Smooth muscle cell (in vitro differentiated cells): Measurements from ENCODE around the gene MTCH1. TPM values are rescaled to one million over a fixed set of nuclear protein-coding genes. Genes with fewer than 3 reads are reported as not detected.

Experiments used
- DNase-seq: peaks from one replicate; lab custom pipeline; 2025; ENCODE audit not compliant: unreplicated experiment; lab: John Stamatoyannopoulos, UW
- H2AFZ ChIP-seq: fragments of 200-600 bp; sonication (generic); 2 replicates; pipeline ENCODE4 v1.6.0; 2016; ENCODE audit warnings: antibody characterized with exemption, low read depth, mild to moderate bottlenecking
- H3F3A ChIP-seq: fragments of 200-600 bp; sonication (generic); 2 replicates; pipeline ENCODE4 v1.6.0; 2017; ENCODE audit warnings: antibody characterized with exemption, low read depth
- H3K27ac ChIP-seq: fragments of 200-600 bp; sonication (generic); 2 replicates; pipeline ENCODE4 v1.5.1; 2016; ENCODE audit warnings: low read depth, mild to moderate bottlenecking
- H3K27me3 ChIP-seq: fragments of 200-600 bp; sonication (generic); 2 replicates; pipeline ENCODE4 v1.6.1; 2016; ENCODE audit warnings: low read depth, mild to moderate bottlenecking
- H3K36me3 ChIP-seq: fragments of 200-600 bp; sonication (generic); 2 replicates; pipeline ENCODE4 v1.5.1; 2016; ENCODE audit warnings: low read depth
- H3K4me1 ChIP-seq: fragments of 200-600 bp; sonication (generic); 2 replicates; pipeline ENCODE4 v1.5.1; 2016; ENCODE audit warnings: low read depth
- H3K4me2 ChIP-seq: fragments of 200-600 bp; sonication (generic); 2 replicates; pipeline ENCODE4 v1.6.0; 2016; ENCODE audit warnings: mild to moderate bottlenecking
- H3K4me3 ChIP-seq: fragments of 200-600 bp; sonication (generic); 2 replicates; pipeline ENCODE4 v1.5.1; 2016; ENCODE audit warnings: mild to moderate bottlenecking
- H3K79me2 ChIP-seq: fragments of 200-600 bp; sonication (generic); 2 replicates; pipeline ENCODE4 v1.6.0; 2016; ENCODE audit warnings: low read depth, mild to moderate bottlenecking
- H3K9ac ChIP-seq: fragments of 200-600 bp; sonication (generic); 2 replicates; pipeline ENCODE4 v1.6.0; 2016; ENCODE audit warnings: low read depth
- H3K9me3 ChIP-seq: fragments of 200-600 bp; sonication (generic); replicated peaks from 2 replicates; pipeline ENCODE4 v1.5.1; 2016; ENCODE audit warnings: low read depth
- H4K20me1 ChIP-seq: fragments of 200-600 bp; sonication (generic); 2 replicates; pipeline ENCODE4 v1.6.0; 2016; ENCODE audit warnings: low read depth
- CTCF ChIP-seq: fragments of 200-600 bp; sonication (generic); IDR thresholded peaks from 2 replicates; pipeline ENCODE4 v1.5.1; 2017; ENCODE audit warnings: borderline replicate concordance, mild to moderate bottlenecking, antibody characterized with exemption; ENCODE audit not compliant: insufficient read depth, poor library complexity, severe bottlenecking
- WGBS: methylation state at CpG from one replicate; pipeline ENCODE4 v1.1.7; 2016; ENCODE audit warnings: low lambda C conversion rate; 5-methylcytosine and 5-hydroxymethylcytosine counted together
- polyA plus RNA-seq: library from polyadenylated mRNA; unstranded; fragments of >200 nt; fragmentation: Nextera tagmentation; extraction: Ambion mirVana; gene quantifications from 2 replicates; pipeline ENCODE4 v1.2.1, GENCODE V29; 2016
- total RNA-seq: library from RNA; depleted of rRNA; stranded (reverse); fragments of >200 nt; gene quantifications from 2 replicates; pipeline ENCODE4 v1.2.3, GENCODE V29; 2014

Gene MTCH1
- total and polyA plus RNA-seq, 2 experiments from 2014 or later = 200 to 517 TPM

- no peaks in the 10 kb centered on the region for H3K36me3 ChIP-seq
- no peak overlapping the region for H3K4me3 ChIP-seq
- H3K9me3 ChIP-seq = no peaks in the 10 kb centered on the region
- no peak overlapping the region for H3K4me2 ChIP-seq
- no peak overlapping the region for H3K9ac ChIP-seq
- no peak overlapping the region for H3K27ac ChIP-seq
- 83% methylated on average over 9 of the region's 9 CpGs for WGBS
- H3K4me1 ChIP-seq = no peaks in the 10 kb centered on the region
- no peak overlapping the region for H2AFZ ChIP-seq
- no peak for DNase-seq
- no peak for TF ChIP-seq CTCF
- no peaks in the 10 kb centered on the region for H3K79me2 ChIP-seq
- H4K20me1 ChIP-seq = no peaks in the 10 kb centered on the region
- no peaks in the 10 kb centered on the region for H3K27me3 ChIP-seq
- no peaks in the 10 kb centered on the region for H3F3A ChIP-seq
Measured at GRCh38 chr6:36957773-36958271, 28.2 kb downstream of the MTCH1 start.

DNA sequence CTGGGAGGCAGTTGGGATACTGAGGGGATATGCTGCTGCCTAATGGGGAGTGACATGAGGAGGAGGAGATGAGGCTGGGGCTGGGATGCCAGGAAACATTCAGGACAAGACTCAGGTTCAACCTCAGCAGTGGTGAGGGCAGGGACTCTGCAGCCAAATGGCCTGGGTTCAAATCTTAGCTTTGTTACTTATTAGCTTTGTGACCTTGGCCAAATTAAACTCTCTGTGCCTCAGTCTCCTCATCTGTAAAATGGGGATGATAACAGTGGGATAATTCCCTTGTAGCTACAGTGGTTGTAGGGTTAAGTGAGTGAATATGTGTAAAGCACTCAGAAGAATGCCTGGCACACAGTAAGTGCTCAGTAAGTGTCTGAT is 29.6 kb downstream of the MTCH1 start:
- Histone ChIP-seq H3K4me3 (no peak overlapping the region), H3K27me3 (no peaks in the 10 kb centered on the region), H3K36me3 (no peaks in the 10 kb centered on the region), H3K9me3 (no peaks in the 10 kb centered on the region), H4K20me1 (no peaks in the 10 kb centered on the region), H3F3A (no peaks in the 10 kb centered on the region), H3K4me2 (no peak overlapping the region), H2AFZ (no peak overlapping the region), H3K79me2 (no peaks in the 10 kb centered on the region), H3K4me1 (no peaks in the 10 kb centered on the region), H3K9ac (no peak overlapping the region), H3K27ac (no peak overlapping the region)
- TF ChIP-seq CTCF = no peak
- DNase-seq = no peak

DNA sequence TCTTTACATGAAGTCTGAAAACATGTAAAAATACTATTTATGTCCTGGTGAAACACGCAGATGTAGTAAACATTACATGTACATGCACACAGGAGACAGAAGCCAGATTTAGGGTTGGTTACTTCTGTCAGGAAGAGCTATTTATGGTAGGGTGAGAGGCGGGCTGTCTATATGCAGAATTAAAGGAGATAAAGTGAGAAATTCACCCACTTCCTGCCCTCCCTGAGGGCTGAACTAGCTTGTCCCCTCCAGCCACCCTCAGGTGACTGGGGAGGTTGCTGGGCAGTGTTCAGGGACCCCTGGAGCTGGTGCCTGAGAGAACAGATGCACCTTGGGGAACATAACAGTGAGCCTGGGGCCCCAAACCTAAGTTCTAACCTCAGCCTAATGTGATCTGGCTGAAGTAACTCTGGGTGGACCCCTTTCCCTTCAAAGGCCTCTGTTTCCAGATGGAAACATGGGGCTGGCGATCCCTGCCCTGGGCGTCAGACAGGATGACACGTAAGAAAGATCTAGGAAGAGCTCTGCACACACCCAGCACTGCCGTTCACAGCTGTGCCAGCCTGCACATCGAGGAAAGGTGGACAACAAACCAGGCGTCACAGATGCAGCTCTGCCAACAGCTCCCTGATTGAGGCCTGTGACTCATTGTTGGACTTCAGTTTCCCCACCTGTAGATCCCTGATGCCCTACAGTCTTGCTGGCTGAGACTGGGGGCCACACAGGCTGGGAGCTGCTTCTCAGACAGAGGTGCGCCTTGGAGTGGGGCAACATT is 30.1 kb downstream of the MTCH1 start:
- H3K27me3 ChIP-seq = no peaks in the 10 kb centered on the region
- no peaks in the 10 kb centered on the region for H3K36me3 ChIP-seq
- no peaks in the 10 kb centered on the region for H4K20me1 ChIP-seq
- H3F3A ChIP-seq = no peaks in the 10 kb centered on the region
- no peak overlapping the region for H3K27ac ChIP-seq
- WGBS = 78% methylated on average over 9 of the region's 9 CpGs
- no peaks in the 10 kb centered on the region for H3K79me2 ChIP-seq
- no peak for TF ChIP-seq CTCF
- no peak overlapping the region for H3K9ac ChIP-seq
- H3K4me1 ChIP-seq = no peaks in the 10 kb centered on the region
- H3K9me3 ChIP-seq = no peaks in the 10 kb centered on the region
- H3K4me2 ChIP-seq = no peak overlapping the region
- peak overlapping the region; percentile 9 for H2AFZ ChIP-seq
- DNase-seq = no peak
- H3K4me3 ChIP-seq = no peak overlapping the region

- Histone ChIP-seq H2AFZ (no peak overlapping the region), H3K27me3 (no peaks in the 10 kb centered on the region), H3K79me2 (no peaks in the 10 kb centered on the region), H3K9me3 (no peaks in the 10 kb centered on the region), H3F3A (no peaks in the 10 kb centered on the region), H3K4me3 (no peak overlapping the region), H3K9ac (no peak overlapping the region), H4K20me1 (no peaks in the 10 kb centered on the region), H3K36me3 (no peaks in the 10 kb centered on the region), H3K27ac (no peak overlapping the region), H3K4me2 (peak overlapping the region; percentile 14), H3K4me1 (no peaks in the 10 kb centered on the region)
- DNase-seq = no peak
- 68% methylated on average over 6 of the region's 6 CpGs for WGBS
- TF ChIP-seq CTCF = no peak
Measured at GRCh38 chr6:36955136-36955535, 30.9 kb downstream of the MTCH1 start.
